Left colon (tissue), 2 donors: Measurements from ENCODE around the gene PGAM5. TPM values are rescaled to one million over a fixed set of nuclear protein-coding genes. Genes with fewer than 3 reads are reported as not detected.
A peak's percentile ranks its signal among the peaks of the same experiment; 100 is the strongest.
"Not testable (repeated sequence)": the region's sequence is repeated elsewhere in the genome, so short reads cannot be mapped to it uniquely, and the experiment has no call there.

Experiments used
- ATAC-seq: fragments of 200-7000 bp; cut with Tn5 transposase; one replicate; pipeline ENCODE4 v1.9.1; 2020; ENCODE audit warnings: mild to moderate bottlenecking, moderate library complexity
- DNase-seq, 2 donors: peaks; one replicate each; pipeline ENCODE4 v3.0.0-alpha.2; 2020
- intact Hi-C, 2 donors: fragments of 100-400 bp; cut with DNase I in 1 of 2; cut with micrococcal nuclease in 1 of 2; formaldehyde crosslinking; loops; one replicate each; pipeline versions ENCODE4 v1.11.2 to v1.14.0; 2022; cut with DNase I, micrococcal nuclease
- total RNA-seq, 2 donors: library from RNA; stranded (reverse); fragmentation: NEBNext Ultra II Directional; extraction: Animal tissue kit (Norgen Biotek cat#: 25700); gene quantifications; one replicate each; pipeline ENCODE4 v1.2.1, GENCODE V29; 2021
- donor health status: DM: no; HTN: no; CAD: no.
- donor health status: DM: yes; HTN: yes; CAD: no.

Gene PGAM5
- total RNA-seq, 2 donors from 2014 or later = 29.7 to 40.0 TPM

DNA sequence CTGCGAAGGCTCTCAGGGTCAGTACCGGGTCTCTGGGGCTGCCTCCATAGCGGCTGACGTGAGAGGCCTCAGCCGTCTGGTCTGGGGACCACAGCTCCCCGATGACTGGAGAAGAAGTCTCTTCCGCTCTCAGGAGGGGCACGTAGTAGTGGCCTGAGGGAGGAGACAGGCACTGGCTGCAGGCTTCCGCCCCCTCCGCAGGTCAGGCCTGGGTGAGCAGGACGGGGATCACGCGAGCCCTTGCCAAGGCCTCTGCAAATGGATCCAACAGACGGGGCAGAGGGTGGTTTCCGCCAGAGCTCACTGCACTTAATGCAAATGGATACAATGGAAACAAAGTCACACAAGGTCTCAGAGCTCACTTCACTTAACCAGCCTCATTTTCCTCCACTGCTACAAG lies 26.3 kb downstream of the PGAM5 start:
- no peak for ATAC-seq
- intact Hi-C loops = no loop called here
- no peak for DNase-seq

GRCh38 chr12:132739600-132740312 lies 29.1 kb downstream of the PGAM5 start:
- no peak for ATAC-seq
- intact Hi-C loops = no loop called here
- DNase-seq = no peak

DNA sequence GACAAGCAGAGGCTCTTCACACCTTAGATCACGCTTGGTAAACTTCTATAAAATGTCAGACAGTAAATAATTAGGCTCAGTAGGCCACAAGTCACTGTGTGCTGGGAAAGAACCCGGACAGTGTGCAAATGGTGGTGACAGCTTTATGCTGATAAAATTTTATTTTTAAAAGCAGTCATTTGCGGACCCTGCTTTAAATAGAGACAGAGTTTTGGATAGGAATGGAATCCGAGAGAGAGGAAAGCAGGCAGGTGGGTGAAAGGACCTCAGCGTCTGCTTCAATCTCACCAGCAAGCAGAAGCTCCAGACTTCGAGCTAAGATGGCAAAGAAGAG lies 29.6 kb downstream of the PGAM5 start:
- DNase-seq (no peak), ATAC-seq (no peak)
- intact Hi-C loops = no loop called here

- intact Hi-C loops = no loop called here
- DNase-seq = no peak
- no peak for ATAC-seq
These were observed 30.0 kb downstream of the PGAM5 start for GRCh38 chr12:132740652-132741051.

DNA sequence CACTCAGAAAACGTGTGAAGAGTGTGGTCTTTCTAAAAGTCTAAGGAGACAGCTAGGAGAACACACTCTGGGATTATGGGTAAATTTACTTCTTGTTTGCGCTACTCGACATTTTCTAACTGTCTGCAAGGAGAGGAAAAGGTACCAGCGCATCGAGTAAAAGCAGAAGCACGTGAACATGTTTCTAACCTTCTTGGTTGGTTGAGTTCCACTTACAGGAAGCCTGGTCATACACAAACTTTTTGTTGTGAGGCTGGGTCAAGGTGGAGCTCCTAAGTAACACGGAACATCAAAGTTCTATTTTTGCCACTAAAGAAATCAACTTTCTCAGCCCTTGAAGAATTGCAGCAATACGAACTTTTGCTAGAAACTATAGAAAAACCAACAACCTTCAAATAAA lies 31.0 kb downstream of the PGAM5 start:
- ATAC-seq (no peak), DNase-seq (no peak)
- intact Hi-C loops = no loop called here

DNA sequence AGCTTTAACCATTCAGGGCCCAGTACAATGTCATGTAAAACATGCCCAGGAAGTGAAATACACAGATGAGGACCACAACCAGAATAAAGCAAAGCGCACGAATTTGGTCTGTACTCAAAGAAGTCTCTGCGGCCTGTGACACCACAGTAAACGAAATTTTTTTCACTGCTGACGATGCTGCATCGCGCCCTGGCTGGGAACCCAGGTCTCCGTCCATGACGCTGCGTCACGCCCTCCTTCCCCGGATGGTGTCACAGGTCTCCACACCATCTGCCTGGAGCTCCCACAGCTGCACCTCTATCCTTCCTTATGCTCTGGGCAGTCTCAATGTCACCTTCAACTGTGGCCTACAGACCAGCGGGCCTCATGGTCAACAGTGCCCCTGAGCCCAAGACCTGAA lies 33.2 kb downstream of the PGAM5 start:
- ATAC-seq = no peak

GRCh38 chr12:132746613-132747012 lies 36.0 kb downstream of the PGAM5 start:
- intact Hi-C loops = no loop called here
- no peak for ATAC-seq
- no peak for DNase-seq

More for the DNA sequence above, 33.2 kb downstream of the PGAM5 start:
- intact Hi-C loops = no loop called here
- no peak for DNase-seq

GRCh38 chr12:132747395-132747794 lies 36.8 kb downstream of the PGAM5 start:
- ATAC-seq (no peak), DNase-seq (no peak)
- intact Hi-C loops = no loop called here

DNA sequence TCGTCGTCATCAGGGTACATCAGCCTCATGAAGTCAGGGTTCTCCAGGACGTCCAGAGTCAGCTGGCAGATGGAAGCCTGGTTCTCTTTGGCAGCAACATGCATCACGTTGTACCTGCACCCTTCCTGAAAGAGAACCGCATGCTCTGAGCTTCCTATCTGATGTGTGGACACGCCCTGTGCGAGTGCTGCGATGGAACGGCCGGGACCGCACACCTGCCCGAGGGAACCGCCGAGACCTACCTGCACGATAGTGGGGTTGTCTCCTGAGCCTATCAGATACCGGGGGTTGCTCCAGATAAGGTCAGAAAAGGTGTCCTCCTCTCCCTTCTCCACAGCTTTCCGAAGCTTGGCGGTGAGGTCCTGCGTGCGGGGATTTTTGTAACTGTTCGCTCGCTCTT lies 37.3 kb downstream of the PGAM5 start:
- intact Hi-C loops = no loop called here
- no peak for DNase-seq
- no peak for ATAC-seq

DNA sequence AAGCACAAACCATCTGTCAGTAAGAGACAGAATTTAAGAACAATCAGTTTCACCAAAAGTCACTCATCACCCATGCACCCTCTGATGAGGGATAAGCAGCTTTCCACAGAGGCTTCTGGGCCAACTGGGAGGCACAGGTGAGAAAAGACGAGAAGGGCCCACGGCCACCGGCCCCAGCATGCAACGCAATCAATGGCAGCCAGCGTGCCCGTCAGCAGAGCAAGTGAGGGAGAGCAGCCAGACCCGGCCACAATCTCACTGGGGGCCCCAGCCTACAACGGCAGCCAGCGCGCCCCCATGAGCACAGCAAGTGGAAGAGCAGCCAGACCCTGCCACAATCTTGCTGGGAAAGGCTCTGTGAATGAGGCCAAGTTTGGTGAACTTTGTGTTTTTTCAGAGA lies 37.7 kb downstream of the PGAM5 start:
- intact Hi-C loops = no loop called here
- no peak for ATAC-seq
- no peak for DNase-seq

DNA sequence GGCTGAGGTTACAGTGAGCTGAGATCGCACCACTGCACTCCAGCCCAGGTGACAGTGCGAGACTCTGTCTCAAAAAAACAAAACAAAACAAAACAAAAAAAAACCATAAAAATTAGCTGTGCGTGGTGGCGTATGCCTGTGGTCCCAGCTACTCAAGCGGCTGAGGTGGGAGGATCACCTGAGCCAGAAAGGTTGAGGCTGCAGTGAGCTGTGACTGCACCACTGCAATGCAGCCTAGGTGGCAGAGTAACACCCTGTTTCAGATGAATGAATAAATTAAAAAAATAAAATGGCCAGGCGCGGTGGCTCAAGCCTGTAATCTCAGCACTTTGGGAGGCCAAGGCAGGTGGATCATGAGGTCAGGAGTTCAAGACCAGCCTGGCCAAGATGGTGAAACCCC lies 43.0 kb downstream of the PGAM5 start:
- ATAC-seq, DNase-seq, intact Hi-C loops: not testable (repeated sequence)

DNA sequence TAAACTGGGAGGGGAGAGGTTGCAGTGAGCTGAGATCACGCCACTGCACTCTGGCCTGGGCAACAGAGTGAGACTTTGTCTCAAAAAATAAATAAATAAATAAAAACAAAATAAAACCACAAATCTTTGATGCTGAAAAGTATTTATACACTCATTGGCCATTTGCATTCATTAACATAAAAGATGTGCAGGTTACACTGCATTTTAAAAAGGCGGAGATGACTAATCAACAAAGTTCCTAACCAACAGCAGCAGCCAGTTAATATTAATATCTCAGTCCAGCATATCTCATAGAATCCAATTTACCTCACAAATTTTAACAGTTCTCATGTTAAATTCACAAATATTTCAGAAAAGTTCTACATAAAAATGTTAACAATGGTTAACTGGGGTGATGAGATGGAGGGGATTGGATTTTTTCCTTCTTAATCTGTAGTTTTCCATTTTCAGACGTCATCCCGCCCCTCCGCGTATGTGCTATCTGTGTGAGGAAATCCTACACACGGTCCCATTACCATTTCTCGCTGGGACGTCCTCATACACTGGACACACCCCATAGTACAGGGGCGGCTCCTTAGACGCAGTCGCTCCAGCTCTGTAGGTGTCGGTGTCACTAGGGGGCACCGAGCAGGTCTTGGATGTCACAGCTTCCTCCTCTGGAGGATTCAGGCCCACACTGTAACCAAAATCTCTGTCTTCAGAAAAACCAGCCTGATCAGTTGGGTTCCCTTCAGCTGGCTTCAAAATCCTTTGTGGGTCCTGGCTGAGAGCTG lies 43.7 kb downstream of the PGAM5 start:
- DNase-seq (no peak), ATAC-seq (no peak)
- intact Hi-C loops = no loop called here

GRCh38 chr12:132758825-132759224 lies 48.2 kb downstream of the PGAM5 start:
- ATAC-seq, DNase-seq, intact Hi-C loops: not testable (repeated sequence)

DNA sequence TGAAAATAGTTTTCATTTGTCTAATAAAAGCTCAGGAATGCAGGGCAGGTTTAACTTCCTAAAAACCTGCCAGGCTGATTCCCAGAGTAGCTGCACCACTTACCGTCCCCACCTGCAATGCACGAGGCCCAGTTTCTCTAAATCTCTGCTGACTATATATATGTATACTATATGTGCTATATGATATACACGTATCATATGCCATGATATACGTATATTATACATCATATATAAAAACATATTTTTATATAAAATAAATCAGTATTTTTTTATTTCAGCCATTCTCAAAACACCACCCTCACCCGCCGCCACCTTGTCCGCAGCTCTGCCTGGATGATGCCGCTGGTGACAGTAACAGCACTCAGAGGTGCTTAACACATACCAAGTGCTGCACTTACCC lies 48.7 kb downstream of the PGAM5 start:
- ATAC-seq (no peak), DNase-seq (no peak)
- intact Hi-C loops = no loop called here

DNA sequence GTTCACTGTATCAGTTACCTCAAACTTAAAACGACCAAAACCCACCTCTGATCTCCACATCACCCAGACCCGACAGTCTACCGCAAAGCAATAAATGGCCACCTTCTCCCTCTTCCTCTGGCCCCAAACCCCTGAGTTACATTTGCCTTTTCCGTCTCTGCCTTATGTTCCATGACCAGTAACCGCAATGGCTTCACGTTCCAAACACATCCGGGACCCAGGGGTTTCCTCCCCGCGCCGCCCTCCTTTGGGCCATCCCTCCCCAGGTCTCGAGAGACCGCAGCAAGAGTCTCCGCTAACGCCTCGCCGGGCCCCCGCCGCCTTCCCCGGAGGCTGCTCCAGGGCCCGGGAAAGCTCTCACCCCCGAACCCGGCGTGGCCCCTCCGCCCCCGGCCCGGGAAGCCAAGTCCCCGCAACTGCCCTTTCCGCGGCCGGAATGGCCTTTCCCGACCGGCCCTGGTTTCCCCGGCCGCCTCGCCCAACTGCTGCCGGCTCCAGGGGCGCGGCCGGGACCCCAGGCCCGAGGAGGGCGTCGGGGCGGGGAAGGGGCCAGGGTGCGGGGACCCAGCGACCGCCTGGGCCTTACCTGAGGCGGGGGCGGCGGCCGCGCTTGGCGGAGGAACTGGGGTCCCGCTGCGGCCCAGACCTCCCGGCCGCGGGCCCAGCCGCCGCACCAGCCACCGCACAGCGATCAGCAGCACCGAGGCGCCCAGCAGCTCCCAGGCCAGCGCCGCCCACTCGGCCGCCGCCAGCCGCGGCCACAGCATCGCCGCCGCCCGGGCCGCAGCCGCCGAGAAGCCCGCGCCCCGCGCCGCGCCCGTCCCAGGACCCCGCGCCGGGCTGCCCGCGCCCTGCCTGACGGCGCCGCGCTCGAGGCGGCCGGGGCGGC lies 50.6 kb downstream of the PGAM5 start, which contains the start of gene ANKLE2:
TSS of gene ANKLE2 (minus strand) at position 801 of the 889 bp plus-strand sequence. CDS start at position 767, 34 bp downstream.
- ATAC-seq (peak; percentile 62), DNase-seq (peak; percentile 50 to 67)
- intact Hi-C loops = no loop called here

DNA sequence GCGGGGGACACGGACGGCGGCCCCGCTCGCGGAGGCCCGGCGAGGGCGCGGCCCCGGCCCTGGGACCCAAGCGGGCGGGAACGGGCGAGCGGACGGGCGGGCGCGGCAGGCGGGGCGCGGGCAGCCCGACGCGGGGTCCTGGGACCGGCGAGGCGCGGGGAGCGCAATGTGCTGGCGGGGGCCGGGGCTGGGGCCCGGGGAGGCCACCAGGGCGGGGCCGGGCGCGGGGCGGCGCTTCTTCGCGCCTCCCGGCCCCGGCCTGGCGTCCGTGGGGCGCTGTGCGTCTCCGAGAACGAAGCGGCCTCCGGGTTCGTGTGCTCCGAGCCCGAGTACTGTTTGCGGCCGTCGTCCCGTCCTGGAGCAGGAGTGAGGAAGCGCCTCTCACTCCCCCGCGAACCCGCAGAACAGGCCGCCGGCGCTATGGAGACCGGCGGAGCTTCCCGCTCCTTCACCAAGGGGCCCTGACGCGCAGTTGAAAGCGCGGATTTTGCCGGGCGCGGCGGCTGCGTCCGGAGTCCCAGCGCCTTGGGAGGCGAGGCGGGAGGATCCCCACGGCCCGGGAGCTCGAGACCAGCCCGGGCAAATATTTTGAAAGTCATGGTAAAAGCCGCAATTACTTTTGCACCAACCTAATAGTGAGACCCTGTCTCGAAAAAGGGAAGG lies 51.4 kb downstream of the PGAM5 start:
- intact Hi-C loops = no loop called here
- ATAC-seq (peak; percentile 89), DNase-seq (peak; percentile 84)

DNA sequence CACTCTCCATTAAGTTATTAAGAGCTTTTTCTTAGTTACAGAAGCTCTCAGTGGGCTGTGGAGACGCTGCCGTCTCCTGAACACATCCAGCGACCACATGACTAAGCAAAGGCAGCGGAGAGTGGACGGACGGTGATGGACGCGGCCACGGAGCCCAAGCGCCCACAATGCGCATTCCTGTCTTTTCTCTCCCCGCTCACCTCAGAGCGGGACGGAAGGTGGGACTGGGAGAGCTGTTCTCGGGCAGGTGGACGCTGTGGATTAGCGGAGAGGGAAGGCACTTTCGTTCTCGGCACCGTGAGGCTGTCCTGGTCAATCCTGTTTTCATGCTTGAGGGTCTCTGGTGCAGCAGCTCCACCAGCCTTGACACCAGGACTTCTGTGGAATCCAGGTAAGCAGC lies 53.6 kb downstream of the PGAM5 start:
- ATAC-seq (no peak), DNase-seq (no peak)
- intact Hi-C loops = no loop called here

GRCh38 chr12:132765361-132765760 lies 54.7 kb downstream of the PGAM5 start:
- ATAC-seq (no peak), DNase-seq (no peak)
- intact Hi-C loops = no loop called here
